H1 (cell line): ENCODE results near the gene FRMD4A. TPM values are rescaled to one million over a fixed set of nuclear protein-coding genes. Genes with fewer than 3 reads are reported as not detected.

Experiments
- CTCF ChIA-PET: fragments of 300-600 bp; sonication (Branson Sonifier 250); formaldehyde crosslinking; loops from one replicate; lab custom pipeline; 2021; ENCODE audit not compliant: partially characterized antibody; lab: Charles Lee
- POLR2A ChIA-PET: fragments of 300-600 bp; sonication (Branson Sonifier 250); formaldehyde crosslinking; loops from one replicate; lab custom pipeline; 2021; ENCODE audit warnings: inconsistent platforms; ENCODE audit not compliant: partially characterized antibody; lab: Charles Lee
- DNase-seq, 2 experiments: peaks; one replicate each; pipeline versions ENCODE4 v3.0.0 to v3.0.0-alpha.2; 2010 to 2022; ENCODE audit warnings: low spot score in 2 of 2, low read depth in 1 of 2, mixed read lengths in 1 of 2
- FAIRE-seq: peaks from 2 replicates; lab custom pipeline; 2011; peaks lifted over from hg19 to GRCh38; lab: Jason Lieb, UNC
- H2AFZ ChIP-seq: 2 replicates; pipeline ENCODE4 v1.8.1; 2012; ENCODE audit warnings: low read length, inconsistent platforms
- H2AK5ac ChIP-seq: 2 replicates; pipeline ENCODE4 v1.6.1; 2013; ENCODE audit warnings: low read depth, low read length
- H2BK120ac ChIP-seq: replicated peaks from 2 replicates; pipeline ENCODE3; 2013; ENCODE audit warnings: low read depth, low read length, inconsistent platforms
- H2BK12ac ChIP-seq: 2 replicates; pipeline ENCODE4 v1.6.1; 2013; ENCODE audit warnings: low read depth, low read length
- H2BK15ac ChIP-seq: 2 replicates; pipeline ENCODE4 v1.6.1; 2013; ENCODE audit warnings: low read length
- H2BK20ac ChIP-seq: 2 replicates; pipeline ENCODE4 v1.6.1; 2013; ENCODE audit warnings: low read length
- H2BK5ac ChIP-seq: 2 replicates; pipeline ENCODE4 v1.6.1; 2013; ENCODE audit warnings: low read depth, low read length
- H3K14ac ChIP-seq: 2 replicates; pipeline ENCODE4 v1.6.1; 2013; ENCODE audit warnings: inconsistent platforms; ENCODE audit not compliant: insufficient read length
- H3K18ac ChIP-seq: 2 replicates; pipeline ENCODE4 v1.6.1; 2013; ENCODE audit warnings: low read length; ENCODE audit errors: extremely low read depth
- H3K23ac ChIP-seq: 2 replicates; pipeline ENCODE4 v1.6.1; 2013; ENCODE audit warnings: inconsistent platforms; ENCODE audit not compliant: insufficient read length
- H3K23me2 ChIP-seq: 2 replicates; pipeline ENCODE4 v1.6.1; 2013; ENCODE audit warnings: low read depth, low read length
- H3K27ac ChIP-seq: 2 replicates; pipeline ENCODE4 v1.6.1; 2011; ENCODE audit warnings: low read depth, low read length, inconsistent platforms
- H3K27me3 ChIP-seq, 4 experiments: replicated peaks in 1 of 4; 1 replicate in 1 of 4; 2 replicates in 3 of 4; pipeline versions ENCODE4 v1.6.1 to v1.8.1; 2011 to 2013; ENCODE audit warnings: low read length in 3 of 4, mild to moderate bottlenecking in 3 of 4, inconsistent platforms in 2 of 4, mixed read lengths in 2 of 4, moderate library complexity in 1 of 4; ENCODE audit not compliant: control insufficient read depth in 3 of 4, insufficient read depth in 3 of 4; ENCODE audit errors: extremely low read depth in 1 of 4
- H3K36me3 ChIP-seq, 4 experiments: 2 replicates each; pipeline versions ENCODE4 v1.6.1 to v1.8.1; 2011 to 2013; ENCODE audit warnings: mild to moderate bottlenecking in 4 of 4, low read length in 3 of 4, moderate library complexity in 2 of 4, control low read depth in 1 of 4, inconsistent platforms in 1 of 4; ENCODE audit not compliant: insufficient read depth in 4 of 4, control insufficient read depth in 2 of 4
- H3K4ac ChIP-seq: replicated peaks from 2 replicates; pipeline ENCODE3; 2013; ENCODE audit warnings: low read length, low read depth, mixed read lengths, inconsistent platforms; ENCODE audit not compliant: insufficient read length
- H3K4me1 ChIP-seq, 4 experiments: replicated peaks in 1 of 4; 1 replicate in 1 of 4; 2 replicates in 3 of 4; pipeline versions ENCODE4 v1.6.1 to v1.8.1; 2011 to 2013; ENCODE audit warnings: low read length in 3 of 4, inconsistent platforms in 2 of 4, mixed read lengths in 1 of 4; ENCODE audit not compliant: insufficient read depth in 4 of 4, control insufficient read depth in 3 of 4
- H3K4me2 ChIP-seq, 2 experiments: 2 replicates each; pipeline versions ENCODE4 v1.6.1 to v1.8.1; 2011 to 2013; ENCODE audit warnings: low read depth in 2 of 2, low read length in 2 of 2, control low read depth in 1 of 2, inconsistent platforms in 1 of 2, mild to moderate bottlenecking in 1 of 2; ENCODE audit not compliant: insufficient read depth in 1 of 2
- H3K4me3 ChIP-seq, 4 experiments: fragments of 200-600, 300-600 bp in 1 of 4; sonication (generic), shearing (Covaris generic), sonication (Bioruptor Twin) in 1 of 4; 2 replicates each; pipeline versions ENCODE4 v1.5.1 to v1.8.1; 2011 to 2016; ENCODE audit warnings: low read length in 4 of 4, low read depth in 3 of 4, control low read depth in 2 of 4, inconsistent platforms in 2 of 4, mild to moderate bottlenecking in 2 of 4, mixed read lengths in 1 of 4, moderate library complexity in 1 of 4; ENCODE audit not compliant: insufficient read depth in 2 of 4; ENCODE audit errors: extremely low read depth in 1 of 4
- H3K56ac ChIP-seq: replicated peaks from 2 replicates; pipeline ENCODE3; 2013; ENCODE audit warnings: low read depth, mild to moderate bottlenecking, mixed read lengths, low read length, inconsistent platforms; ENCODE audit not compliant: insufficient read length
- H3K79me1 ChIP-seq: 2 replicates; pipeline ENCODE4 v1.6.1; 2013; ENCODE audit warnings: low read depth, low read length, control low read depth
- H3K79me2 ChIP-seq, 2 experiments: 2 replicates each; pipeline versions ENCODE4 v1.6.1 to v1.8.1; 2012 to 2013; ENCODE audit warnings: low read length in 2 of 2, mild to moderate bottlenecking in 2 of 2, inconsistent platforms in 1 of 2; ENCODE audit not compliant: insufficient read depth in 2 of 2, control insufficient read depth in 1 of 2
- H3K9ac ChIP-seq, 4 experiments: replicated peaks in 1 of 4; 1 replicate in 1 of 4; 2 replicates in 3 of 4; pipeline versions ENCODE4 v1.6.1 to v1.8.1; 2011 to 2013; ENCODE audit warnings: low read depth in 3 of 4, low read length in 3 of 4, control low read depth in 2 of 4, mild to moderate bottlenecking in 2 of 4, moderate library complexity in 2 of 4, inconsistent platforms in 1 of 4; ENCODE audit errors: extremely low read depth in 1 of 4
- H3K9me3 ChIP-seq, 2 experiments: 2 replicates each; pipeline versions ENCODE4 v1.6.1 to v1.8.1; 2012 to 2013; ENCODE audit warnings: mild to moderate bottlenecking in 2 of 2, moderate library complexity in 2 of 2, control low read depth in 1 of 2, inconsistent platforms in 1 of 2, low read depth in 1 of 2, low read length in 1 of 2, mixed read lengths in 1 of 2; ENCODE audit not compliant: insufficient read depth in 2 of 2
- H4K20me1 ChIP-seq, 2 experiments: replicated peaks in 1 of 2; 2 replicates each; pipeline versions ENCODE3 to v1.8.1; 2011 to 2013; ENCODE audit warnings: inconsistent platforms in 2 of 2, low read length in 2 of 2, mild to moderate bottlenecking in 1 of 2; ENCODE audit not compliant: insufficient read depth in 2 of 2, control insufficient read depth in 1 of 2
- H4K5ac ChIP-seq: 2 replicates; pipeline ENCODE4 v1.6.1; 2013; ENCODE audit warnings: low read length, low read depth, mixed read lengths, inconsistent platforms; ENCODE audit not compliant: insufficient read length
- H4K8ac ChIP-seq: 2 replicates; pipeline ENCODE4 v1.8.0; 2013; ENCODE audit warnings: mild to moderate bottlenecking, moderate library complexity, low read length, inconsistent platforms; ENCODE audit not compliant: insufficient read depth; ENCODE audit errors: extremely low read depth
- H4K91ac ChIP-seq: replicated peaks from 2 replicates; pipeline ENCODE3; 2013; ENCODE audit warnings: low read length, mixed read lengths, inconsistent platforms; ENCODE audit not compliant: insufficient read length
- ASH2L ChIP-seq: fragments of 200-600, 300-600 bp; sonication (generic); IDR thresholded peaks from one replicate; pipeline ENCODE4 v1.7.1; 2017; ENCODE audit warnings: low read length
- CBX5 ChIP-seq: fragments of 300-800, 300-1000 bp; sonication (generic); IDR thresholded peaks from 2 replicates; pipeline ENCODE4 v1.7.1; 2016; ENCODE audit warnings: antibody characterized with exemption, low read length, low read depth
- EP300 ChIP-seq, 2 experiments: IDR thresholded peaks; 1 replicate in 1 of 2; 2 replicates in 1 of 2; pipeline ENCODE4 v1.6.1; 2011 to 2012; ENCODE audit warnings: low read depth in 2 of 2, low read length in 2 of 2, mild to moderate bottlenecking in 2 of 2, borderline replicate concordance in 1 of 2, inconsistent platforms in 1 of 2, moderate library complexity in 1 of 2
- GTF2F1 ChIP-seq: IDR thresholded peaks from 2 replicates; pipeline ENCODE4 v1.6.1; 2012; ENCODE audit warnings: low read depth, low read length, improper control_type of control experiment, borderline replicate concordance
- HDAC6 ChIP-seq: IDR thresholded peaks from one replicate; pipeline ENCODE4 v1.7.1; 2012; ENCODE audit warnings: low read depth, mild to moderate bottlenecking, inconsistent platforms, low read length, moderate library complexity
- MAFK ChIP-seq: IDR thresholded peaks from 2 replicates; pipeline ENCODE4 v1.6.1; 2012; ENCODE audit warnings: low read depth, mild to moderate bottlenecking, improper control_type of control experiment, low read length
- PHF8 ChIP-seq: fragments of 200-600 bp; sonication (generic); conservative IDR thresholded peaks from 2 replicates; pipeline ENCODE4 v1.7.1; 2012; ENCODE audit warnings: low read depth, mild to moderate bottlenecking, inconsistent platforms, low read length, moderate library complexity
- RXRA ChIP-seq: IDR thresholded peaks from 2 replicates; pipeline ENCODE4 v1.6.1; 2011; ENCODE audit warnings: low read depth, mild to moderate bottlenecking, low read length, moderate library complexity; ENCODE audit not compliant: insufficient read depth
- SIRT6 ChIP-seq: IDR thresholded peaks from one replicate; pipeline ENCODE4 v1.7.1; 2012; ENCODE audit warnings: low read length, inconsistent platforms
- SP1 ChIP-seq: IDR thresholded peaks from 2 replicates; pipeline ENCODE4 v1.6.1; 2011; ENCODE audit warnings: low read depth, low read length
- TBP ChIP-seq: IDR thresholded peaks from 2 replicates; pipeline ENCODE4 v1.6.1; 2011; ENCODE audit warnings: low read depth, low read length, improper control_type of control experiment
- WGBS, 2 experiments: shearing (Covaris generic) in 1 of 2; methylation state at CpG; one replicate each; pipeline versions ENCODE4 v1.1.6 to v1.1.7; 2013 to 2015; ENCODE audit warnings: low lambda C conversion rate in 2 of 2, mixed read lengths in 2 of 2, inconsistent platforms in 1 of 2, low coverage in 1 of 2, missing lambda C conversion rate in 1 of 2; ENCODE audit not compliant: insufficient replicate concordance in 2 of 2, insufficient coverage in 1 of 2, insufficient read length in 1 of 2; ENCODE audit errors: extremely low coverage in 1 of 2, missing lambda C conversion rate in 1 of 2; 5-methylcytosine and 5-hydroxymethylcytosine counted together
- polyA plus RNA-seq, 7 experiments: library from polyadenylated mRNA; depleted of rRNA in 3 of 7; stranded (reverse) in 5 of 7; unstranded in 2 of 7; fragments of >200 nt in 5 of 7; fragments of 200-250 nt in 2 of 7; gene quantifications; 1 replicate in 5 of 7; 2 replicates in 1 of 7; 4 replicates in 1 of 7; pipeline versions ENCODE4 v1.2.1 to v1.2.3, GENCODE V29; 2011 to 2013; ENCODE audit warnings: missing spikeins in 2 of 7, mixed read lengths in 2 of 7
- total RNA-seq: library from RNA; stranded (reverse); fragmentation: NEBNext Ultra II Directional; extraction: Animal tissue kit (Norgen Biotek cat#: 25700); gene quantifications from 2 replicates; pipeline ENCODE4 v1.2.1, GENCODE V29; 2021
- TF ChIP-seq, protein P1 (sequence below): IDR thresholded peaks from 2 replicates; pipeline ENCODE4 v1.6.1; 2012; ENCODE audit warnings: inconsistent platforms

FRMD4A gene
- total and polyA plus RNA-seq, 2 of the 8 experiments (the other 6 are each of a cell fraction or from before 2014, with no cell fraction given) = 38.6 to 39.6 TPM

DNA sequence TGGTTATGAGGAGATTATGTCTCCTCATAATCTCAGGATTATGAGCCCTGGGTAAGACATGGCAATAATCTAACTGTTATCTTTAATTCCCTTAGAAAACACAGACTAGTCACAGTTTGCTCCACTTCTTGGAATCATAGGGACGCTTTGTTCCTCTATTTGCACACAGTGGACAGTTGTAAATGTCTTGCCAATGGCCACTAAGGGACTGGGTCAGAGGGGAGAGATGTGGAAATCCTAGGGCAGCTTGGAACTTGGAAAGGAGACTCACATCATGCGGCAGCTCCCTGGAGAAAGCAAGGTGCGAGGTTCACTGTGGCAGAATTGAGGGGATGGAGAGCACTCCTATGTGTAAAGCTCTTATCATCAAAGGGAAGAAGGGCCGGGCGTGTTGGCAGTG lies 477.9 kb downstream of the FRMD4A start:
- Histone ChIP-seq H3K4me1 (peaks cover 2 to 5% (median 4%) of the 10 kb centered on the region in 4 experiments; a peak in 5 of 7 replicates), H2BK12ac (no peak overlapping the region), H4K8ac (no peak overlapping the region), H2BK120ac (no peak overlapping the region), H3K56ac (no peak overlapping the region), H3K27me3 (no peaks in the 10 kb centered on the region), H3K79me1 (no peaks in the 10 kb centered on the region), H3K9me3 (no peaks in the 10 kb centered on the region), H2BK20ac (no peak overlapping the region), H3K4me2 (no peak overlapping the region), H4K91ac (no peak overlapping the region), H2AK5ac (no peak overlapping the region), H3K36me3 (no peaks in the 10 kb centered on the region), H3K27ac (no peak overlapping the region)
- FAIRE-seq = no peak
- WGBS, 2 experiments = 89% methylated on average over 5 of the region's 5 CpGs; no CpG with 5 or more reads in 1 of the 2 experiments
- no peak for DNase-seq
- POLR2A ChIA-PET = interaction anchor here (1.0 to 1.5 kb wide), 3 partner anchors 29 to 122 kb away, joined by 3 read pairs; no protein-coding TSS in a partner anchor
- no peak for TF ChIP-seq SP1
- TF ChIP-seq GTF2F1 = no peak
- TF ChIP-seq PHF8 = no peak
- no peak for TF ChIP-seq SIRT6
- TF ChIP-seq, protein P1, sequence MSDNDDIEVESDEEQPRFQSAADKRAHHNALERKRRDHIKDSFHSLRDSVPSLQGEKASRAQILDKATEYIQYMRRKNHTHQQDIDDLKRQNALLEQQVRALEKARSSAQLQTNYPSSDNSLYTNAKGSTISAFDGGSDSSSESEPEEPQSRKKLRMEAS = no peak
- TF ChIP-seq RXRA = no peak
- TF ChIP-seq EP300 (IDR thresholded peaks at IDR 0.05; ENCODE audit: borderline replicate concordance in 1 of 2, low read depth in 2 of 2, low read length in 2 of 2) = no peak
- no peak for TF ChIP-seq TBP
- no peak for TF ChIP-seq CBX5
- no peak for TF ChIP-seq MAFK
- no peak for TF ChIP-seq HDAC6
- no peak for TF ChIP-seq ASH2L
- TF ChIP-seq, all 59 proteins: peak for 0
- Histone ChIP-seq H4K5ac (no peak overlapping the region), H3K4me3 (no peak overlapping the region), H3K14ac (no peak overlapping the region), H2BK5ac (no peak overlapping the region), H2AFZ (no peak overlapping the region), H3K79me2 (no peaks in the 10 kb centered on the region), H3K23me2 (peaks cover 1% of the 10 kb centered on the region; the same call in 1 of the 2 replicates), H3K18ac (no peak overlapping the region), H3K9ac (no peak overlapping the region), H3K23ac (no peak overlapping the region), H4K20me1 (no peaks in the 10 kb centered on the region), H2BK15ac (no peak overlapping the region), H3K4ac (no peak overlapping the region)
- CTCF ChIA-PET = interaction anchor here (0.7 to 1.4 kb wide), 5 partner anchors 9 to 348 kb away, joined by 3 to 5 read pairs (median 3); no protein-coding TSS in a partner anchor
